ENCODE data around the gene CCL17.
"Not testable (repeated sequence)": the region's sequence is repeated elsewhere in the genome, so short reads cannot be mapped to it uniquely, and the experiment has no call there.

CCL17 gene

GRCh38 chr16:57396786-57397185, 7.8 kb upstream of the CCL17 start:
- no peak for DNase-seq

- DNase-seq: not testable (repeated sequence)
Measured at GRCh38 chr16:57397493-57397892, 7.1 kb upstream of the CCL17 start.

- no peak for DNase-seq
Measured at GRCh38 chr16:57401943-57402640, 2.5 kb upstream of the CCL17 start.

- no peak for DNase-seq
Measured at GRCh38 chr16:57405097-57405496, 530 bp downstream of the CCL17 start.

GRCh38 chr16:57406881-57407280, 2.3 kb downstream of the CCL17 start:
- no peak for DNase-seq

- no peak for DNase-seq
Measured at GRCh38 chr16:57407521-57408353, 3.2 kb downstream of the CCL17 start.

- no peak for DNase-seq
Measured at GRCh38 chr16:57409065-57409464, 4.5 kb downstream of the CCL17 start.

- no peak for DNase-seq
Measured at GRCh38 chr16:57409870-57410587, 5.5 kb downstream of the CCL17 start.

GRCh38 chr16:57411362-57411976, 6.9 kb downstream of the CCL17 start:
- no peak for DNase-seq

GRCh38 chr16:57412584-57412983, 8.0 kb downstream of the CCL17 start:
- no peak for DNase-seq

GRCh38 chr16:57413301-57413730, 8.7 kb downstream of the CCL17 start:
- no peak for DNase-seq

- no peak for DNase-seq
Measured at GRCh38 chr16:57413733-57414132, 9.2 kb downstream of the CCL17 start.

- DNase-seq: no peak
Measured at GRCh38 chr16:57416084-57416483, 11.5 kb downstream of the CCL17 start.

GRCh38 chr16:57419506-57419905, 14.9 kb downstream of the CCL17 start:
- no peak for DNase-seq

- peak; percentile 76 for DNase-seq
Measured at GRCh38 chr16:57422026-57422944, 17.7 kb downstream of the CCL17 start.

GRCh38 chr16:57423152-57423551, 18.6 kb downstream of the CCL17 start:
- DNase-seq: no peak

GRCh38 chr16:57424583-57424982, 20.0 kb downstream of the CCL17 start:
- DNase-seq: no peak

GRCh38 chr16:57426356-57426755, 21.8 kb downstream of the CCL17 start:
- DNase-seq: no peak

- no peak for DNase-seq
Measured at GRCh38 chr16:57427307-57427706, 22.7 kb downstream of the CCL17 start.

- no peak for DNase-seq
Measured at GRCh38 chr16:57427824-57428223, 23.3 kb downstream of the CCL17 start.

- no peak for DNase-seq
Measured at GRCh38 chr16:57430955-57431354, 26.4 kb downstream of the CCL17 start.

- no peak for DNase-seq
Measured at GRCh38 chr16:57432505-57432904, 27.9 kb downstream of the CCL17 start.

All from fibroblast of skin of back (primary cell).